ENCODE measurements around the gene RNASE13. TPM values are rescaled to one million over a fixed set of nuclear protein-coding genes. Genes with fewer than 3 reads are reported as not detected.
"Not testable (repeated sequence)": the region's sequence is repeated elsewhere in the genome, so short reads cannot be mapped to it uniquely, and the experiment has no call there.

Gene RNASE13
- total and polyA plus RNA-seq, 4 donors, result not detected

GRCh38 chr14:21041676-21042433 is 7.2 kb upstream of the RNASE13 start, which contains the start of gene RNASE7:
Gene RNASE7, plus strand, starts transcription at chr14:21042362. Its CDS starts 631 bp downstream, at chr14:21042993.
- peaks cover 0 to 2% (median 0%) of the 10 kb centered on the region in 4 donors for H3K9me3 ChIP-seq (ENCODE audit: control insufficient read depth in 4 of 4, insufficient read depth in 3 of 4, low read length in 3 of 4)

GRCh38 chr14:21040941-21041340 is 6.3 kb upstream of the RNASE13 start:
- H3K9ac ChIP-seq (ENCODE audit: insufficient read depth in 1 of 2, low read length in 2 of 2); H3K27ac ChIP-seq (ENCODE audit: low read depth in 1 of 2, low read length in 1 of 2); H3K27me3 ChIP-seq (ENCODE audit: control insufficient read depth in 3 of 3, insufficient read depth in 3 of 3, low read length in 2 of 3); DNase-seq; H3K9me3 ChIP-seq (ENCODE audit: control insufficient read depth in 4 of 4, insufficient read depth in 3 of 4, low read length in 3 of 4); H3K4me3 ChIP-seq; H3K36me3 ChIP-seq (ENCODE audit: control insufficient read depth in 4 of 4, insufficient read depth in 4 of 4, low read length in 4 of 4); ATAC-seq (ENCODE audit: insufficient read depth, low FRiP score): not testable (repeated sequence)
- H3K4me1 ChIP-seq (ENCODE audit: control insufficient read depth in 5 of 5, insufficient read depth in 5 of 5, low read length in 5 of 5), result peaks cover 12 to 26% (median 23%) of the 10 kb centered on the region in 5 donors
- WGBS, 2 donors, result 83 to 86% methylated on average over 3 of the region's 3 CpGs

More at GRCh38 chr14:21041676-21042433, 7.2 kb upstream of the RNASE13 start, which contains the start of gene RNASE7:
- Histone ChIP-seq H3K9ac (ENCODE audit: insufficient read depth in 1 of 2, low read length in 2 of 2) (no peak within 1 kb of the TSS), H3K4me3 (no peak within 1 kb of the TSS), H3K27ac (ENCODE audit: low read depth in 1 of 2, low read length in 1 of 2) (peak within 1 kb of the TSS in 1 of 2 donors; percentile 25), H3K36me3 (ENCODE audit: control insufficient read depth in 4 of 4, insufficient read depth in 4 of 4, low read length in 4 of 4) (no peaks in the 10 kb centered on the region), H3K27me3 (ENCODE audit: control insufficient read depth in 3 of 3, insufficient read depth in 3 of 3, low read length in 2 of 3) (no peaks in the 10 kb centered on the region), H3K4me1 (ENCODE audit: control insufficient read depth in 5 of 5, insufficient read depth in 5 of 5, low read length in 5 of 5) (peaks cover 12 to 27% (median 23%) of the 10 kb centered on the region in 5 donors)
- ATAC-seq (ENCODE audit: insufficient read depth, low FRiP score) (no peak), DNase-seq (no peak)
- no peak for TF ChIP-seq CTCF (IDR thresholded peaks at IDR 0.05; ENCODE audit: control extremely low read depth, extremely low read depth)
- WGBS, 2 donors, result 67 to 71% methylated on average over 11 of the region's 11 CpGs

GRCh38 chr14:21040370-21040925 is 5.8 kb upstream of the RNASE13 start:
- H3K36me3 ChIP-seq (ENCODE audit: control insufficient read depth in 4 of 4, insufficient read depth in 4 of 4, low read length in 4 of 4), result no peaks in the 10 kb centered on the region
- TF ChIP-seq CTCF (IDR thresholded peaks at IDR 0.05; ENCODE audit: control extremely low read depth, extremely low read depth), result no peak
- ATAC-seq (ENCODE audit: insufficient read depth, low FRiP score) (no peak), DNase-seq (no peak)
- H3K4me1 ChIP-seq (ENCODE audit: control insufficient read depth in 5 of 5, insufficient read depth in 5 of 5, low read length in 5 of 5), result peaks cover 12 to 26% (median 23%) of the 10 kb centered on the region in 5 donors
- 77 to 83% methylated on average over 8 of the region's 8 CpGs for WGBS, 2 donors
- H3K9me3 ChIP-seq (ENCODE audit: control insufficient read depth in 4 of 4, insufficient read depth in 3 of 4, low read length in 3 of 4), result peaks cover 0 to 2% (median 0%) of the 10 kb centered on the region in 4 donors
- no peak overlapping the region for H3K27ac ChIP-seq (ENCODE audit: low read depth in 1 of 2, low read length in 1 of 2)
- no peaks in the 10 kb centered on the region for H3K27me3 ChIP-seq (ENCODE audit: control insufficient read depth in 3 of 3, insufficient read depth in 3 of 3, low read length in 2 of 3)
- no peak overlapping the region for H3K9ac ChIP-seq (ENCODE audit: insufficient read depth in 1 of 2, low read length in 2 of 2)
- no peak overlapping the region for H3K4me3 ChIP-seq
